Measurements from ENCODE around the gene MS4A6E.

DNA sequence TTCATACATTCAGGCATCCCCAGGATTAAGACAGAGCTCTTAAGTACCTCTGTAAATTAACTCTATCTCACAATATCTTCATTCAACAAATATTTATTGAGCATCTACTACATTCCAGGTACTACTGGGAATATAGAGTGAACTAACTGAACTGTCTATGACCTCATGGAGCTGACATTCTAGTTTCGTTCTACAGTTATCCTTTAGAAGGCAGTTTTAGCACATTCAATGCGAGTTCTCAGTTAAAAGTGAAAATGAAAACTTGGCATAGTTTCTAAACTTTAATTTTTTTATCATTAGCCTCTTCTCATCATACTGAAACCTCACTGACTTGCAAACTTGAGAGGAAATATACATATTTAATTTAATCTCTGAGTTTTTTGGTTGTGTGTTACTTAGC is 10.7 kb upstream of the MS4A6E start:
- TF ChIP-seq, protein P1, sequence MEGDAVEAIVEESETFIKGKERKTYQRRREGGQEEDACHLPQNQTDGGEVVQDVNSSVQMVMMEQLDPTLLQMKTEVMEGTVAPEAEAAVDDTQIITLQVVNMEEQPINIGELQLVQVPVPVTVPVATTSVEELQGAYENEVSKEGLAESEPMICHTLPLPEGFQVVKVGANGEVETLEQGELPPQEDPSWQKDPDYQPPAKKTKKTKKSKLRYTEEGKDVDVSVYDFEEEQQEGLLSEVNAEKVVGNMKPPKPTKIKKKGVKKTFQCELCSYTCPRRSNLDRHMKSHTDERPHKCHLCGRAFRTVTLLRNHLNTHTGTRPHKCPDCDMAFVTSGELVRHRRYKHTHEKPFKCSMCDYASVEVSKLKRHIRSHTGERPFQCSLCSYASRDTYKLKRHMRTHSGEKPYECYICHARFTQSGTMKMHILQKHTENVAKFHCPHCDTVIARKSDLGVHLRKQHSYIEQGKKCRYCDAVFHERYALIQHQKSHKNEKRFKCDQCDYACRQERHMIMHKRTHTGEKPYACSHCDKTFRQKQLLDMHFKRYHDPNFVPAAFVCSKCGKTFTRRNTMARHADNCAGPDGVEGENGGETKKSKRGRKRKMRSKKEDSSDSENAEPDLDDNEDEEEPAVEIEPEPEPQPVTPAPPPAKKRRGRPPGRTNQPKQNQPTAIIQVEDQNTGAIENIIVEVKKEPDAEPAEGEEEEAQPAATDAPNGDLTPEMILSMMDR (IDR thresholded peaks at IDR 0.05), result no peak
- no peak for TF ChIP-seq EZH2 (IDR thresholded peaks at IDR 0.05; ENCODE audit: borderline replicate concordance, insufficient read depth, low read depth, low read length, poor library complexity, severe bottlenecking)

All from B cell (primary cell).